Measurements from ENCODE around the gene LRRC38. TPM values are rescaled to one million over a fixed set of nuclear protein-coding genes. Genes with fewer than 3 reads are reported as not detected.
"Not testable (repeated sequence)": the region's sequence is repeated elsewhere in the genome, so short reads cannot be mapped to it uniquely, and the experiment has no call there.

The LRRC38 gene
- total RNA-seq, result not detected in 2 replicates

- intact Hi-C loops (cut with micrococcal nuclease), result no loop called here
Observed at GRCh38 chr1:13513895-13514546, at the start of gene LRRC38. LRRC38 (minus strand) TSS chr1:13514003; CDS start chr1:13513593, 410 bp downstream.

GRCh38 chr1:13562981-13563380 lies 49.2 kb upstream of the LRRC38 start:
- intact Hi-C loops (cut with micrococcal nuclease), result not testable (repeated sequence)

- intact Hi-C loops (cut with micrococcal nuclease), result no loop called here
Observed at GRCh38 chr1:13560541-13560940, 46.7 kb upstream of the LRRC38 start.

- intact Hi-C loops (cut with micrococcal nuclease), result no loop called here
Observed at GRCh38 chr1:13556224-13556764, 42.5 kb upstream of the LRRC38 start.

GRCh38 chr1:13554798-13555197 lies 41.0 kb upstream of the LRRC38 start:
- intact Hi-C loops (cut with micrococcal nuclease), result no loop called here

GRCh38 chr1:13550663-13551062 lies 36.9 kb upstream of the LRRC38 start:
- intact Hi-C loops (cut with micrococcal nuclease), result no loop called here

- intact Hi-C loops (cut with micrococcal nuclease), result no loop called here
Observed at GRCh38 chr1:13549521-13549920, 35.7 kb upstream of the LRRC38 start.

- intact Hi-C loops (cut with micrococcal nuclease), result no loop called here
Observed at GRCh38 chr1:13549021-13549420, 35.2 kb upstream of the LRRC38 start.

GRCh38 chr1:13548281-13548680 lies 34.5 kb upstream of the LRRC38 start:
- intact Hi-C loops (cut with micrococcal nuclease), result no loop called here

GRCh38 chr1:13546791-13547190 lies 33.0 kb upstream of the LRRC38 start:
- intact Hi-C loops (cut with micrococcal nuclease), result no loop called here

- intact Hi-C loops (cut with micrococcal nuclease), result no loop called here
Observed at GRCh38 chr1:13544221-13544556, 30.4 kb upstream of the LRRC38 start.

- intact Hi-C loops (cut with micrococcal nuclease), result no loop called here
Observed at GRCh38 chr1:13543451-13544220, 29.8 kb upstream of the LRRC38 start.

GRCh38 chr1:13541435-13542215 lies 27.8 kb upstream of the LRRC38 start:
- intact Hi-C loops (cut with micrococcal nuclease), result no loop called here

GRCh38 chr1:13540866-13541265 lies 27.1 kb upstream of the LRRC38 start:
- intact Hi-C loops (cut with micrococcal nuclease), result no loop called here

GRCh38 chr1:13539683-13540082 lies 25.9 kb upstream of the LRRC38 start:
- intact Hi-C loops (cut with micrococcal nuclease), result no loop called here

GRCh38 chr1:13538832-13539231 lies 25.0 kb upstream of the LRRC38 start:
- intact Hi-C loops (cut with micrococcal nuclease), result no loop called here

GRCh38 chr1:13536571-13536970 lies 22.8 kb upstream of the LRRC38 start:
- intact Hi-C loops (cut with micrococcal nuclease), result no loop called here

- intact Hi-C loops (cut with micrococcal nuclease), result no loop called here
Observed at GRCh38 chr1:13535227-13535626, 21.4 kb upstream of the LRRC38 start.

- intact Hi-C loops (cut with micrococcal nuclease), result no loop called here
Observed at GRCh38 chr1:13528320-13528719, 14.5 kb upstream of the LRRC38 start.

- intact Hi-C loops (cut with micrococcal nuclease), result no loop called here
Observed at GRCh38 chr1:13523780-13524477, 10.1 kb upstream of the LRRC38 start.

- intact Hi-C loops (cut with micrococcal nuclease), result no loop called here
Observed at GRCh38 chr1:13520985-13521384, 7.2 kb upstream of the LRRC38 start.
